Fibroblast of lung (primary cell): ENCODE data around the gene CCDC85B. TPM values are rescaled to one million over a fixed set of nuclear protein-coding genes. Genes with fewer than 3 reads are reported as not detected.

ENCODE experiments used
- DNase-seq, 2 donors: peaks; one replicate each; pipeline versions ENCODE4 v3.0.0 to v3.0.0-alpha.2; 2010; ENCODE audit warnings: low read depth in 2 of 2
- H2AFZ ChIP-seq: 2 replicates; pipeline ENCODE4 v1.5.1; 2012; ENCODE audit warnings: low read length, control low read depth, inconsistent platforms
- H3K27ac ChIP-seq: 2 replicates; pipeline ENCODE4 v1.5.1; 2011; ENCODE audit warnings: low read length, control low read depth; ENCODE audit not compliant: insufficient read depth
- H3K27me3 ChIP-seq: 2 replicates; pipeline ENCODE4 v1.5.1; 2011; ENCODE audit warnings: mild to moderate bottlenecking, low read length; ENCODE audit not compliant: control insufficient read depth, insufficient read depth
- H3K36me3 ChIP-seq: 2 replicates; pipeline ENCODE4 v1.5.1; 2011; ENCODE audit warnings: low read length; ENCODE audit not compliant: control insufficient read depth, insufficient read depth
- H3K4me1 ChIP-seq: 2 replicates; pipeline ENCODE4 v1.5.1; 2011; ENCODE audit warnings: low read length; ENCODE audit not compliant: control insufficient read depth, insufficient read depth; ENCODE audit errors: extremely low read depth
- H3K4me2 ChIP-seq: 2 replicates; pipeline ENCODE4 v1.5.1; 2011; ENCODE audit warnings: low read length, control low read depth; ENCODE audit not compliant: insufficient read depth; ENCODE audit errors: extremely low read depth
- H3K4me3 ChIP-seq, 4 experiments: fragments of 200-600 bp in 1 of 4; sonication (generic) in 1 of 4; replicated peaks in 1 of 4; 2 replicates each; pipeline ENCODE4 v1.5.1; 2011 to 2016; ENCODE audit warnings: low read length in 4 of 4, low read depth in 3 of 4, mild to moderate bottlenecking in 3 of 4, control low read depth in 2 of 4, inconsistent platforms in 1 of 4, mixed read lengths in 1 of 4; ENCODE audit not compliant: insufficient read depth in 1 of 4; ENCODE audit errors: control extremely low read depth in 1 of 4
- H3K79me2 ChIP-seq: 2 replicates; pipeline ENCODE4 v1.5.1; 2012; ENCODE audit warnings: mild to moderate bottlenecking, low read length, inconsistent platforms; ENCODE audit not compliant: control insufficient read depth, insufficient read depth
- H3K9ac ChIP-seq: 2 replicates; pipeline ENCODE4 v1.5.1; 2011; ENCODE audit warnings: mild to moderate bottlenecking, low read length, control low read depth; ENCODE audit not compliant: insufficient read depth
- H3K9me3 ChIP-seq: 2 replicates; pipeline ENCODE4 v1.5.1; 2012; ENCODE audit warnings: low read depth, low read length; ENCODE audit not compliant: control insufficient read depth, insufficient read depth
- H4K20me1 ChIP-seq: 2 replicates; pipeline ENCODE4 v1.5.1; 2011; ENCODE audit warnings: low read length; ENCODE audit not compliant: control insufficient read depth, insufficient read depth; ENCODE audit errors: extremely low read depth
- EZH2 ChIP-seq: IDR thresholded peaks from 2 replicates; pipeline ENCODE4 v1.5.1; 2012; ENCODE audit warnings: low read length, control low read depth, mild to moderate bottlenecking; ENCODE audit errors: missing control alignments
- polyA plus RNA-seq, 2 donors: library from polyadenylated mRNA; depleted of rRNA in 1 of 2; stranded (reverse) in 1 of 2; unstranded in 1 of 2; fragments of >200 nt; gene quantifications; 2 replicates each; pipeline ENCODE4 v1.2.1, GENCODE V29; 2011 to 2012; ENCODE audit warnings: missing spikeins in 1 of 2
- total RNA-seq: library from RNA; depleted of rRNA; stranded (reverse); fragments of >200 nt; gene quantifications from 2 replicates; pipeline ENCODE4 v1.2.1, GENCODE V29; 2014
- TF ChIP-seq, protein P1 (sequence below), 2 donors: IDR thresholded peaks in 1 of 2; conservative IDR thresholded peaks in 1 of 2; 1 replicate in 1 of 2; 2 replicates in 1 of 2; pipeline ENCODE4 v1.5.1; 2011 to 2012; ENCODE audit warnings: low read length in 2 of 2, control low read depth in 1 of 2, inconsistent platforms in 1 of 2, low read depth in 1 of 2, mild to moderate bottlenecking in 1 of 2

Gene CCDC85B
- total and polyA plus RNA-seq, 2 donors (not counting 1 experiment from before 2014, with no cell fraction given) = 18.1 to 118 TPM

DNA sequence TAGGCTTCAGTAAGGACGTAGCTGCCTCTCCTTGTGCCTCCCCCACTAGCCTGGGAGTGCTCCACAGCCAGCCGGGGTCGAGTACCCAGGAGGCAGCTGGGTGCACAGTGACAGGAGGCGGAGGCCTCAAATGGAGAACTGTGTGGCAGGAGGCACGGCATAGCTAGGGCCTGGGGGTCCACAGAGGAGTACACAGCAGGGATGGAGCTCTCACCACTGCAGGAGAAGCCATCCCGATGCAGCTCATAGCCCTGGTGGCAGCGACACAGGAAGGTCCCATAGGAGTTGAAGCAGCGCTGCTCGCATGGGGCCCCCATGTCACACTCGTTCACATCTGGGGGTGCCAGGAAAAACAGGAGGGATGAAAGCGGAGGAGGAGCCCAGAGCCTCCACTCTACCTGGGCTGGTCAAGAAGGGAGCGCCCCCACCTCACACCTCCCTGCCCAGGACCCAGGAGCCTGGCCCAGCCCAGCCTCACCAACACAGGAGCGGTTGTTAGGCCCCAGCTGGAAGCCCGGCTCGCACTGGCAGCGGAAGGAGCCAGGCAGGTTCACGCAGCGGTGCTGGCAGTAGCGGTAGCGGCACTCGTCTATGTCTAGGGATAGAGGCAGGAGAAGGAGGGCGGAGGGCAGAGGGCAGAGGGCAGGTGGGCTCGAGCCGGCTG, 20.7 kb upstream of the CCDC85B start:
- H4K20me1 ChIP-seq = no peaks in the 10 kb centered on the region
- TF ChIP-seq, protein P1, sequence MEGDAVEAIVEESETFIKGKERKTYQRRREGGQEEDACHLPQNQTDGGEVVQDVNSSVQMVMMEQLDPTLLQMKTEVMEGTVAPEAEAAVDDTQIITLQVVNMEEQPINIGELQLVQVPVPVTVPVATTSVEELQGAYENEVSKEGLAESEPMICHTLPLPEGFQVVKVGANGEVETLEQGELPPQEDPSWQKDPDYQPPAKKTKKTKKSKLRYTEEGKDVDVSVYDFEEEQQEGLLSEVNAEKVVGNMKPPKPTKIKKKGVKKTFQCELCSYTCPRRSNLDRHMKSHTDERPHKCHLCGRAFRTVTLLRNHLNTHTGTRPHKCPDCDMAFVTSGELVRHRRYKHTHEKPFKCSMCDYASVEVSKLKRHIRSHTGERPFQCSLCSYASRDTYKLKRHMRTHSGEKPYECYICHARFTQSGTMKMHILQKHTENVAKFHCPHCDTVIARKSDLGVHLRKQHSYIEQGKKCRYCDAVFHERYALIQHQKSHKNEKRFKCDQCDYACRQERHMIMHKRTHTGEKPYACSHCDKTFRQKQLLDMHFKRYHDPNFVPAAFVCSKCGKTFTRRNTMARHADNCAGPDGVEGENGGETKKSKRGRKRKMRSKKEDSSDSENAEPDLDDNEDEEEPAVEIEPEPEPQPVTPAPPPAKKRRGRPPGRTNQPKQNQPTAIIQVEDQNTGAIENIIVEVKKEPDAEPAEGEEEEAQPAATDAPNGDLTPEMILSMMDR (conservative IDR thresholded peaks at IDR 0.05 in 1 of 2, IDR thresholded peaks at IDR 0.05 in 1 of 2; ENCODE audit: low read depth in 1 of 2, low read length in 2 of 2) = no peak
- no peak for TF ChIP-seq EZH2
- H2AFZ ChIP-seq = no peak overlapping the region
- no peak overlapping the region for H3K27ac ChIP-seq
- no peak overlapping the region for H3K4me2 ChIP-seq
- H3K36me3 ChIP-seq = peaks cover 37% of the 10 kb centered on the region
- no peaks in the 10 kb centered on the region for H3K27me3 ChIP-seq
- no peak overlapping the region for H3K9ac ChIP-seq
- peaks cover 23% of the 10 kb centered on the region for H3K4me1 ChIP-seq
- H3K4me3 ChIP-seq = no peak overlapping the region
- H3K9me3 ChIP-seq = no peaks in the 10 kb centered on the region
- H3K79me2 ChIP-seq = peaks cover 30% of the 10 kb centered on the region
- DNase-seq = no peak

DNA sequence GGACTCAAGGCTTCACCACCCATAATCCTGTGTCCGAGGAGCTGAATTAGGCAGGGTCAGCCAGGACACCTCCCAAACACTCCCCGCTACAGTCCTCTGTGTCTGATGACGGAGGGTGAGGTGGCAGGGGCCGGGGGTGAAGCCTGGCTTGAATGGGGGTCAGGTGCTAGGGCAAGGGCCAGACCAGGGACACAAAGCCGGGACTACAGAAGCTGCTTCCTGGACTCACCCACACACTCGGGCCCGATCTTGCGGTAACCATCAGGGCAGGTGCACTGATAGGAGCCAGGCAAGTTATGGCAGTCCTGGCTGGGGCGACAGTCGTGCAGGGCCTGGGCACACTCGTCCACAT, 20.2 kb upstream of the CCDC85B start:
- no peaks in the 10 kb centered on the region for H4K20me1 ChIP-seq

More for the DNA sequence above, 20.2 kb upstream of the CCDC85B start:
- Histone ChIP-seq H3K27ac (no peak overlapping the region), H3K36me3 (peaks cover 32% of the 10 kb centered on the region), H3K9ac (no peak overlapping the region), H3K9me3 (no peaks in the 10 kb centered on the region), H3K27me3 (no peaks in the 10 kb centered on the region), H3K79me2 (peaks cover 30% of the 10 kb centered on the region), H3K4me2 (no peak overlapping the region), H3K4me1 (peaks cover 23% of the 10 kb centered on the region), H3K4me3 (no peak overlapping the region), H2AFZ (no peak overlapping the region)
- TF ChIP-seq, protein P1 (conservative IDR thresholded peaks at IDR 0.05 in 1 of 2, IDR thresholded peaks at IDR 0.05 in 1 of 2; ENCODE audit: low read depth in 1 of 2, low read length in 2 of 2) = no peak
- TF ChIP-seq EZH2 = no peak
- DNase-seq = no peak
